A172 (cell line): Measurements from ENCODE around the gene MEGF10. TPM values are rescaled to one million over a fixed set of nuclear protein-coding genes. Genes with fewer than 3 reads are reported as not detected.
A peak's percentile ranks its signal among the peaks of the same experiment; 100 is the strongest.
"Not testable (repeated sequence)": the region's sequence is repeated elsewhere in the genome, so short reads cannot be mapped to it uniquely, and the experiment has no call there.

Experiments used
- DNase-seq: peaks from one replicate; pipeline ENCODE4 v3.0.0-alpha.2; 2015; ENCODE audit warnings: low spot score
- total RNA-seq: library from RNA; depleted of rRNA; stranded (reverse); fragments of >200 nt; shearing (Covaris generic); gene quantifications from 2 replicates; pipeline ENCODE4 v1.2.3, GENCODE V29; 2014

MEGF10 gene
- total RNA-seq, 1 experiment from 2014 or later = 0.02 TPM

DNA sequence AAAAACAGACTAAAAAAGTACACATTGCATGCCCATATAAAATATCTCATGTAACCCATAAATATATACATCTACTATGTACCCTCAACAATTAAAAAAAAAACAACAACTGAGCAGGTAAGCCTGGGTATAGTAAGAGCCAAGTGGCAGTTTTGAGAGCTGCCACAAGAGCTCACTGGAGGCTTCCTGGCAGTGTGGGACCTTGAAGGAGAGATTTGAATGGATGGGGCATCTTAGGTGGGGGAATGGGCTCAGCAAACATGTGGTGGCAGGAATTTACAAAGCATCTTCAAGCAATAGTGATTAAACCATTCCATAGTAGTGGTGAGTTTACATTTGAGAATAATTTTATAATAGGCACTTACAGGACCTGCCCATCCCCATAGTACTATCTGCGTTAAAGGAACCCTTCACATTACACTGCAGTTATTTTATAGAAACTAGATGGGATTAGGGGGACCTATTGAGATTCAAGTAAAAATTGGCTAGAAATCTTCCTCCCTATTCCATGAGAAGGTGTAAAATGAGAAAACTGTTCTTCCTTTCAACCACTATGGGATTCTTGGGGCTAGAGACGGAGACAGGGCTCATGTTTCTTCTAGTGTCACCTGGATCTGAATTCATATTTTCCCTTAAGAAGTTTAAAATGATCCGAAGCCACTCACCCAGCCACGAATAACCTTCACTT, 6.9 kb downstream of the MEGF10 start:
- no peak for DNase-seq

DNA sequence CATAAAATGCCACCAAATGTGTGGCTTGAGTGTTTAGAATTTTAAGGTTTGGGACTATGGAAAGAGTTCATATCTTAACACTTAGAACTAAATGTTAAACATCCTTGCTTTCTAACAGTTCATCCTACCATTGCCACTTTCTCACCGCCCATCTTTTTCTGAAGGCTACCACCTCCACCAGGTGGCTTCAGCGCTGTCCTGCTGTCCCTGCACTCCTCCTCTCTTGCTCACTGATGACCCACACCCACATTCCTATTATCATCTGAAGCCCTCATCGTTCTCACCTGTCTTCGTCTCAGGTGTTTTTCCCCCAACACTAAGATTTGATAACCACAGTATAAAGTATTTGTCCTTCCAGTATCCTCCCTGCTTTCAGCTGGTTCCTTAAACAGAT, 7.4 kb downstream of the MEGF10 start:
- DNase-seq = no peak

DNA sequence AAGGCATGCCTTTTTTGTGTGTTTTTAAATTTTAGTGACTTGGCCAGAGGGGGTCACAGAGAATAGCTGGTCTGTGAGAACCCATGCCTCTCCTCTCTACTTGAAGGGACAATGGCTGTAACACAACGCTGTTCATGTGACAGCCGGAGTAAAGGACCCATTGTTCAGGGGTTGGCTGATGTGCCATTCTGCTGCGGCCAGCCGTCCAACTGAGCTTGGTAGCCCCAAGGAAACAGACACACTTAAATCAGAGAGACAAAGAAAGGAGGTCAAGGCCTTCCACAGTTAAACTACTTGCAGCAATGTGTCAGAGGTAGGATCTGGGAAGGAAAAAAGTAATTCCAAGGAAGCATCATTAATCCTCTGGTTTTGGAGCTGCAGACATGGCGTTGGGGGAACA, 8.1 kb downstream of the MEGF10 start:
- no peak for DNase-seq

DNA sequence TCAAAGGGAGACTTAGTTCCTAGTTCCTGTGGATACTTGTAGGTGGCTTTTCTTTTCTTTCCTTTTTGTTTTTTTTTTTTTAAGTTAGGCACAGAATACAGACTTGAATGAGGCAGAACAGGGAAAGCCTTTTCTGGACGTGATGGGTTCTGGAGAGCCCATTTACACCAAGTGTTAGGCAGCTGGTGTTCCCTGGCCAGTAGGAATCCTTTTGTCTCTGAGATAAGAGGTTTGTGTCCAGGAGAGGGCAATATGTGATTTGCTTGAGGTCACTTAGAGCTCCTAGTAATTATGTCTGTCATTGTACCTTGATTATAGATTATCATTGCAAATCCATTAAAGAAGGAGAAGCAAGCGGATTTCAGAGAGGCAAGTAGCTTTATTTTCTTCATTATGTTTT, 9.1 kb downstream of the MEGF10 start:
- DNase-seq = no peak

DNA sequence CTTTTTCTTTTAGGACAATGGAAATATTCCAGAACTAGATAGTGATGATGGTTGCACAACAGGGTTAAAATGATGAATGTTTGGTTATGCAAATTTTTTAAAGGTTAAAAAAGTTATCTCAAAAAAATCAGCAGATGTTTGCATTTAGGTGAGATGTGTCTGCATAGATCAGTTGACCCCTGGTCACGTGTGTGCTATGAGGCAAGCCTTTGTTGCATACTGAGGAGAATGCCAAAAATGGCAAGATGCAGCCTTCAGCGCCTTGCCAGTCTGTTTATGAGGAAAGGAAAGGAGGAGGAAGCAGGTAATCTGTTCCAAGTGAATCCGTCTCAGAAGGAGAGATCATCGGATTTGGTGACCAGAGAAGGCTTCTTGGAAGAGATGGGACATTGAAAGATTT, 11.9 kb downstream of the MEGF10 start:
- no peak for DNase-seq

DNA sequence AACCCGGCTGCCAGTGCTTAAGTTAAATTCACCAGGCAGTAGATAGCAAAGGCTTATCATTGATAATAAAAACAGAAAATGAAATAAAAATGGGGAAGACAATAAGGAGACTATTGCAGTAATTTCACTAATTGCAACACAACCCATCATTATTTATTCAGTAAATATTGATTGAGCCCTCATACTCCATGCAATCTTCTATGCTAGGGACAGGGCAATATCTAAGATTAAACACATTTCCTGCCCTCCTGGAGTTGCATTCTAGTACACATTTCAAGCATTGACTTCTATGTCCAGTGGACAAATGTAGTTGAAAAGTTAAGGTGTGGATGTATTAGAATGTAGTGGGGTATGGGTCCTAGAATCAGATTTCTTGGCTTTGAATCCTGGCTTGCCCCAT, 12.8 kb downstream of the MEGF10 start:
- DNase-seq = no peak

DNA sequence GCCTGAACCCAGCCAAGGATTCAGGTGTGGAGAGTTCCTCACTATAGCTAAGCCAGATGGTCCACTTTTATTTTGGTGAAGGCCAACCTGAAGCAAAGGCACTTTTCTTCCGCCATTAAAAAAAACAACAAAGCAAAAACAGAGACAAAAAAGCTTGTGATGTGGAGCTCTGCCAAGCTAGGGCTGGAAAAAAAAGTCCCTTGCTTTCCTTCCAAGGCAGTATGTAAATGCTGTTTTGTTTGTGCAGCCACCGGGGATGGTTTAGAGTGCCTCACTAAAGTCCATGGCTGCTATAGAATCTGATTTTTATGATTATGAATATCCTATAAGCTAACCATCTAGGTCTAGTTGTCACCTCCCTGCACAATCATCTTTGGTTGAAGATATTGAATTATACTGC, 14.9 kb downstream of the MEGF10 start:
- no peak for DNase-seq

DNA sequence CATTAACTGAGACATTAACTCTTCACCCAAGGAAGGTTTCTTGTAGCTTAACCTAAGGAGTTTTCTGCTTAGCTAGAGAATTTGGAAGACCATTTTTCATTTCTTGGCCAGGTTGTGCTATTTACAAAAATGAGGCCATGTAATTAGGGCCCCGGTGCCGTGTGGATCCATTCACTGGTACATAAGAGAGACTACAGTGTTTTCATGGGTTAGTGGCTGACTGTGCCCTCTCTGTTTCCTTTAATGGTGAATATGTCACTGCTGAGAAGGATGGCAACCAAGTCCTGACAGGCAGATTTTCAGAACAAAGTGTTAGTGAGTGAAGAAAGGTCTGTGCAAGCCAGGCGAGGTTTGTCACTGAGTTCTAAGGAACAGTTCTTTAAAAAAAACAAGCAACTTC, 15.4 kb downstream of the MEGF10 start:
- DNase-seq = no peak

DNA sequence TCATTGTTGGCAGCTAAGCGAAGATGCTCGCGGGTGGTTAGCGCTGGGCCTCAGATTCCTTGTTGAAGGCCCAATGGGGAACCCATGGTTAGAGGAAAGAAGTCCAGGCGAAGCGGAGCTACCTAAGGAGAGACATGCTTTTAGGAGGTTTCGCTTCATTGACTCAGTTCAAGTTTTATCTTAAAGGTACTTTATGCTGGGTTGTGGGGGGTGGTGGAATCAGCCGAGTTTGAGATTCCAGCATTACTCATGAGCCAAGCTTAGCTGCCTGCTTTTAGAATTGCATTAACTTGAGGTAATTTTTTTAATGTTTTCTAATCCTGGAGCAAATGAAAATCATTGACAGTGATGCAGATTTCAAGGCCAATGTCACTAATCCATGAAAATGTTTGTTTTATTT, 16.1 kb downstream of the MEGF10 start:
- no peak for DNase-seq

DNA sequence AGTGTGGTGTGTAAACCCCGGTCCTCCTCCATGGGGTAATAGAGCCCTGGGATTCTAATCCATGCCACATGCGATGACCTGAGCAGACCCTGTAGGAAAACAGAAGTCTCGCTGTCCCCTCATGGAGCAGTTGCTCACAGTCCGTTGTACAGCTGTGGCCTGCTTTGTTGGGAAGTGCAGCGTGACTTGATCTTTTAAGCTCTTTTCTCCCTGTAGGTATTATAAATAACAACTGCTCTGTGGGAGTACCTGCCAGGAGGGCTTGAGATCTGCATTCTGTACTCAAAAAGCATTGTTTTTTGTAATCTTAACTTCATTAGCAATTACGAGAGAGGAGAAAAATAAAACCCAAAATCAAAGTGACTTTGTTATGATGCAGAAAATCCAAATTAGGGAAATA, 17.3 kb downstream of the MEGF10 start:
- DNase-seq = no peak

DNA sequence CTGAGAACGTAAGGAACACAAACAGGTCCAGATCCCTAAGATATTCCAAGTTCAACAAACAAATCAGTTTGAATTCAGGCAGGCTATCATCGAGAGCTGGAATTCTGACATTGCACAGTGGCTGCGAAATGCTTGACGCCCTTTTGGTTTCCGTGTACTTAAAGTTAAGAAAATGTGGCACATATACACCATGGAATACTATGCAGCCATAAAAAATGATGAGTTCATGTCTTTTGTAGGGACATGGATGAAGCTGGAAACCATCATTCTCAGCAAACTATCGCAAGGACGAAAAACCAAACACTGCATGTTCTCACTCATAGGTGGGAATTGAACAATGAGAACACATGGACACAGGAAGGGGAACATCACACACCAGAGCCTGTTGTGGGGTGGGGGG, 17.7 kb downstream of the MEGF10 start:
- DNase-seq = not testable (repeated sequence)

DNA sequence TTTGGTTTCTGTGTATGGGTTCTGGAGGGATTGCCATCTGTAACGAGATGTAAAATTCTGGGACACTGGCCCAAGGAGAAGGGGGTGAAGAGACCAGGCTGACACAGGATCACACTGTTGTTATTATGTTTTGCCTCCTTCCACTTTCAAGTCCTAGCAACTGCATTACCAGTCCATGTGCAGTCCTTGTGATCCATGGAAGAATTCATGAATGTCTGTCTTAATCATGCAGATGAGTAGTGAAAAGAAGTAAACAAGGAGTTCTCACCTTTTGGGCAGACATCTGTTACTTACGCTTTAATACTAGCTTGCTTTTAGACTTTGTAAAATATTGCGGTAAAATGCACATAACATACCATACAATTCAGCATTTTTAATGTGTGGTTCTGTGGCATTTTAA, 18.3 kb downstream of the MEGF10 start:
- DNase-seq = no peak

DNA sequence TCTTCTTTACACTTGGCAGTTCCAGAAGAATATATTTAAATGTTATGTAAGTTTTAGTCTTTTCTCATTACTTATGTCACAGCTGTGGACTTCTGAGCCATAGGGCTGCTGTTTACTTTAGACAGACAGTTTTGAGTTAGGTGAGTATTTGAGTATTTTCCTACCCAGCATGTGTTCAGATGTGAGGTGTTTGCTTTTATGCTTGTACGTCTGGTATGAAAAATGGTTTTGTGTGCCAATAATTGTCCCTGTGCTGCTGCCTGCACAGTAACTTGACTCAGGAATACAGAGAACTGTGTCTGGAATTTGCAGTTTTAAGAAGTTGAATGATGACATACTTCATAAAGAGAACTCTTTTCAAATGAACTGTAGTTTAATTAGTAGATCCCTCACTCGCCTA, 20.8 kb downstream of the MEGF10 start:
- DNase-seq = no peak

DNA sequence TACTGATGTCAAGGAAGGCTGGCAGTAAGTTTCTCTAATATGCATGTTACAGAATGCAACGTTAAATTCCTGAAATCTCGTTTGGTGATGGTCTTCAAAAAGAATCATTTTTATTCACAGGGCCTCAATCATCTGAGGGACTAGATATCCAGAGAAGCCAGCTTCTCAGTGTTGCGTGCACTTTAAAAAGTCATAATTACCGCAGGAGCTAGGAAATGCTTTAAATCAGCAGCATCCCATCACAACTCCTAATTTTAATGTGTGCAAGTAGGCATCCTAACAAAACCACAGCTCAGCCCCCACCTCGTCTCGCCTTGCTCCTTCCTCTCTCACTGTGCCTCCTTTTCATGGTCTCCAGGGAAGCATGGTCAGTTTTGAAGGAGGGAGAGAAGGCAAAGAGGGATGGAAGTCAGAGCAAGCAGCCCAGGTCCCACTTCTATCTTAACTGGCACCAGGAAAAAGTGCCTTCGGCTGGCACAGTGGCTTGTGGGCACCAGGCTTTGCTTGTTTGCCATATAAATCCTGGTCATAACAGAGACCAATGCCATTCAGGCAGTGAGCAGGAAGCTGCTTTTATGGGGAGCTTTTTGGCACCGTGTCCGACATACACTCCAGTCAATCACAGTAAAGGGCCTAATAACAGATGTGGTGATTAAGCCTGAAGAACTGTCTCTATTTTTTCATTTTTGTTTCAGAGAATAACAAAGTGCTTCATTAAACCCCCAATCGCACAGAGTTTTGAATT, 21.4 kb downstream of the MEGF10 start:
- DNase-seq = no peak

DNA sequence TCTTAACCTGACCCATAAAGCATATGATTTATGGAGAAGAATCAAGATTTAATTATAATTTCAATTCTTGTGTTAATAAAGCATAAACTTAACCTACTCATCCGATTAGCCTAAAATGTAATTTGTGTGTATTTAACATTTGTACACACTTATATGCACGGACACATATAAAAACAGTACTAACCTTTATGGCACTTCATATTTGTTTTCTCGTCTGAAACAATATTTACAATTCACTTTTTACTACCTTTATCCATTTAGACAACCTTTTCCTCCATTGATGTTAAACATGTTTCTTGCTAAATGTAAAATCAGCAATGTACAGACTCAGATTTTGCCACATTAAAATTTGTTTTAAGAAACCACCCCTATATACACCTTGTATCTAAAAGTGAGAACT, 22.8 kb downstream of the MEGF10 start:
- no peak for DNase-seq

DNA sequence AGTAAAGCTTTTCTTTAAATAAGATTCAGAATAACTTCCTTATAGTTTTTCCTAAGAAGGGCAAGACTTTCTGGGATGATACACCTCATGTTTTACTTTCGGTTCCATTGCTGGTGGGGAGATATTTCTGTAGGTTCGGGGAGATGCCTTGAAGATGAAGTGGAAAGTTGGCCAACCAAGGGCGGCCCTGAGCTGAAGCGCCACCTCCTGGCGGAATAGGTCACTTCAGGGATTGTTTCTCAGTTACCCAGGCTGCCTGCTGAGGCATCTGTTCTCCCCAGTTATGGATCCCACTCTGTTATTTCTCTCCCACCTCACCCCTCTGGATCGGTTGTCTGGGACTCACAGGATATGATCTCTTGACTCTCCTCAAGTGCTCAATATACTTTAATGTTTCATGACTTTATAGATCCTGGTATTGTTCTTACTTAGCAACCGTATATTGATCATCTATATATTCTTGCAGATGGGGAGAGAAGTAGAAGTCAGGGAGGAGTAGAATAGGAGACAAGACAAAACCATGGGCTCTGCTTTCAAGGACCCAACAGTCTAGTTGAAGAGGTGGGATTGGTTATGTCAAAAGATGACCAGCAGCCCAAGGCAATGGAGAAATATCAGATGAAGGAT, 23.4 kb downstream of the MEGF10 start:
- DNase-seq = peak; percentile 72

DNA sequence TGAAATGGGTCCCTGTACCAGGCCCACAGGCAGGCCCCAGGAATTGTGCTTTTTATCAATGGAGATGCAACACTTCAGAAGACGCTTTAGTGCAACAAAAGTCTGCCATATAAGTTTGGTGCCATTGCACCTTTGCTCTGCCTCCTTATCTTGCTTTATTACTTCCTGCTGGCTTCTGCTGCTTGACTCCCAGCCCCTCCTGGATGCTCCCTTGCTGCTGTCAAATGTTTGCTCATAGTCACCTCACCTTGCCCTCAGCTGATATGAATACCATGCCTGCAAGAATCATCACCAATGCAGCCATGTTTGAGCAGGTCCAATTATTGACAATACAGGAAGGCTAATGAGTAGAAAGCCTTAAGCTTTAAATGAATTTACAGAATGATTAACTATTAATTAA, 25.4 kb downstream of the MEGF10 start:
- DNase-seq = no peak

DNA sequence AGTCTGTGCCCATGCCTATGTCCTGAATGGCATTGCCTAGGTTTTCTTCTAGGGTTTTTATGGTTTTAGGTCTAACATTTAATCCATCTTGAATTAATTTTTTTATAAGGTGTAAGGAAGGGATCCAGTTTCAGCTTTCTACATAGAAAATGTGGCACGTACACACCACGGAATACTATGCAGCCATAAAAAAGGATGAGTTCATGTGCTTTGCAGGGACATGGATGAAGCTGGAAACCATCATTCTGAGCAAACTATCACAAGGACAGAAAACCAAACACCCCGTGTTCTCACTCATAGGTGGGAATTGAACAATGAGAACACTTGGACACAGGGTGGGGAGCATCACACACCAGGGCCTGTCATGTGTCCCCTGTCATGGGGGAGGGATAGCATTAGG, 26.8 kb downstream of the MEGF10 start:
- not testable (repeated sequence) for DNase-seq

DNA sequence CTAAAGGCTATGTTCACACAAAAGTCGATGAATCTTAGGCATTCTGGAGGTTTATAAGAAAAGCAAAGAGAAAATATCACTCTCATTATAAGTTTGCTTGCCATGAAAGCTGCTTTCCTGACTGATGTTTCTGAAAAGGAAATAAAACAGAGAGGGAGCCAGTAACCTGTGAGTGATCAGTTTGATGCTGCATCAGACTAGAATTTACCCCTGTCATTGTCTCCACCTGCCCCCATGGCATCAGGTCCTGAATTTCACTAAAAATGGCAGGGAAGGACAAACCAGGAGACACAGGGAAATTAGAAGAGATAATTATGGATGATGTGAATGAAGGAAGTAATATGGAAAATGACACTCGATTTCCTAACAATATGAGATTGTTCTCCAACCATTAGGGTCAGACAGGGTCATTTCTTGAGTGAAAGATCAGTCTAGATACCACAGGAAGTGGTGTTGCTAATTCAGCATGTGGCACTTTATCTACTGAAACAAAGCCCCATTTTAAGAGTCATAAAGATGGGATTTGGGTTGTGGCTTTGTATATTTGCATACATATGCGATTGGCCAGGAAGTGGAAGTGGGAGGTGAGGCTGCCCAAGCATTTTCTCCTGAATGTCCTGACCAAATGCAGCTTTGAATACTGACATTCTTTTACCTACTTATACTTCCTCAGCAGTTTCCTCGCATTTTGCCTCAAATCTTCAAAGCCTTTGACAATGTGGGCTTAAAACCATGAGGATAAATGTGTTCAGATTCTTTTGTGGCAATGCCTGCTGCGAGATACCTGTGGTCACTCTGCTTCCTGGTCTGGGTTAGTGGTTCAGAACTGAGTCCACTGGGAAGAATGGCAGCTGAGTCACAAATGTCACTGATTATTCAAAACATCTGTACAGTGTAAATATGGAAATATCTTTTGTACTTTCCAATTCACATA, 29.7 kb downstream of the MEGF10 start:
- DNase-seq = peak; percentile 87

DNA sequence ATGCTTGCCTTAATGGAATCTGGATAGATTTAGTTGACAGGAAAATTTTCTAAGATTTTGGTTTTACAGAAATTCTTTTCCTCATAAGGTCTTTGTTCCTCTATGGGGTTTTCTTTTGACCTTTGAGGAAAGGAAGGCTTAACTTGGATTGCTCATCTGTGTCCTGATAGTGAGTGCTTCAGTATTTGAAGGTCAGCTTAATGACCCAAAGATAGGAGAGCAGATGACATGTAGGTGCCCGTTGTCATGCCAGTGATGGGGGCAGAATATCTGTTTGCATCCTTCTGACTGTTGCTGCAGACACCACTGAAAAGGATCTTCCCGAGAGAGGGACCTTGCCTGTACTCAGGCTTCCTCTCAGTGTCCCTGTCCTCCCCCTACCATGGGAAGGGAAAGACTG, 30.9 kb downstream of the MEGF10 start:
- DNase-seq = no peak

DNA sequence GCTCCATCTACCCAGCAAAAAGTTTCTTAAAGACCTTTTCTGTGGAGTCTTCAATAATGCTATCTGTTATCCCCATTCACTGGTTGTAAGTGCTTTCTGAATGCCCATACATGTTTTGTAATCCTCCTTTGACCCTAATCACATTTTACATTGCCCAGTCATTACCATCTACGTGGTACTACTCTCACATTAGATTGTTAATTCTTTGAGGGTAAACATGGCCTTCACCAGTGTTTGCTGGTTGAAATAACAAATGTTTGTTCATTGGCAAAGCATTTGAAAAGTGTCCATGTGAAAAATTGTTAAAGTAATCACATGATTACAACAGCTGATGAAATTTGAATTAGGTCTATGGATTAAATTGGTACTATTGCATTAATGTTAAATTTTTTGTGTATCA, 31.8 kb downstream of the MEGF10 start:
- DNase-seq = no peak

DNA sequence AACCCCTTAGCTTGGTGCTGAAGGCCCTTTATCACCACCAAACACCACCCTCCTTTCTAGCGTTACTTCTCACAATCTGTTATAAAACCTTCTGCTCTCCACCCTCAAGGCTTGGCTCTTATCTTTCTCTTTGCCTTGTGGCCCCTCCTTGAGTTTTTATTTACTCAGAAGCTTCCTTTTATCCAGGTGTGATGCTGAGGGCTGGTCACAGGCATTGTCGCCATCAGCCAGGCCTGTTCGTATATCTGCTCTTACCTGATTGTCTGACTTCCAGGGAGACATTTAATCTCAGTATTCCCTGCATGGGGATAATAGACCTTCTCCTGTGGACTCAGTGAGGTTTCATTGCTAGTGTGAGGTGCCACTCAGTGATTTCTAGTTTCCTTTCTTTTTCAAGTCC, 34.2 kb downstream of the MEGF10 start:
- DNase-seq = no peak
